Heart right ventricle (tissue), 16 donors: ENCODE data around the gene NDUFS2. TPM values are rescaled to one million over a fixed set of nuclear protein-coding genes. Genes with fewer than 3 reads are reported as not detected.

ENCODE experiments used
- ATAC-seq, 8 donors: fragments of 200-7000 bp; cut with Tn5 transposase; one replicate each; pipeline ENCODE4 v1.9.1; 2020; ENCODE audit warnings: mild to moderate bottlenecking in 8 of 8, moderate library complexity in 8 of 8, moderate number of reproducible peaks in 1 of 8
- DNase-seq, 2 donors: peaks; one replicate each; pipeline ENCODE4 v3.0.0-alpha.2; 2020
- H3K27ac ChIP-seq, 10 donors: fragments of 200-600 bp; sonication (generic) in 2 of 10; one replicate each; pipeline versions ENCODE4 v1.5.0 to v1.8.0; 2020 to 2022; ENCODE audit warnings: mild to moderate bottlenecking in 3 of 10
- H3K27me3 ChIP-seq, 7 donors: fragments of 200-600 bp; one replicate each; pipeline ENCODE4 v1.8.0; 2021 to 2022; ENCODE audit warnings: mild to moderate bottlenecking in 2 of 7
- H3K36me3 ChIP-seq, 9 donors: fragments of 200-600 bp; sonication (generic) in 1 of 9; one replicate each; pipeline versions ENCODE4 v1.5.0 to v1.8.0; 2020 to 2022; ENCODE audit warnings: mild to moderate bottlenecking in 2 of 9
- H3K4me1 ChIP-seq, 9 donors: fragments of 200-600 bp; sonication (generic) in 1 of 9; one replicate each; pipeline versions ENCODE4 v1.5.0 to v1.8.0; 2020 to 2022; ENCODE audit warnings: mild to moderate bottlenecking in 4 of 9
- H3K4me3 ChIP-seq, 10 donors: fragments of 200-600 bp; sonication (generic) in 2 of 10; one replicate each; pipeline versions ENCODE4 v1.5.0 to v1.8.0; 2020 to 2022; ENCODE audit warnings: mild to moderate bottlenecking in 7 of 10, moderate library complexity in 2 of 10
- H3K9me3 ChIP-seq, 11 donors: fragments of 200-600 bp in 10 of 11; sonication (generic) in 2 of 11; one replicate each; pipeline versions ENCODE4 v1.5.0 to v1.8.0; 2013 to 2022; ENCODE audit warnings: mild to moderate bottlenecking in 2 of 11, control low read depth in 1 of 11, moderate library complexity in 1 of 11
- WGBS, 2 donors: extraction: QIAGEN DNeasy Blood & Tissue Kit; methylation state at CpG; one replicate each; pipeline ENCODE4 v1.1.7; 2013; ENCODE audit warnings: inconsistent platforms in 1 of 2; 5-methylcytosine and 5-hydroxymethylcytosine counted together
- intact Hi-C, 10 donors: fragments of 100-400 bp; cut with DNase I; formaldehyde crosslinking; loops; one replicate each; pipeline versions ENCODE4 v1.11.1 to v1.14.2; 2022
- polyA plus RNA-seq, 2 donors: library from polyadenylated mRNA; stranded (reverse); fragments of 200-250 nt; gene quantifications; one replicate each; pipeline ENCODE4 v1.2.3, GENCODE V29; 2013
- total RNA-seq, 10 donors: library from RNA; stranded (reverse); fragmentation: NEBNext Ultra II Directional in 3 of 10; extraction: Animal tissue kit (Norgen Biotek cat#: 25700) in 3 of 10; gene quantifications; one replicate each; pipeline versions ENCODE4 v1.2.1 to v1.2.4, GENCODE V29; 2021 to 2023
- TF ChIP-seq, protein P1 (sequence below), 9 donors: fragments of 200-600 bp; sonication (generic) in 2 of 9; IDR thresholded peaks; one replicate each; pipeline versions ENCODE4 v1.5.0 to v1.8.0; 2021 to 2022; ENCODE audit warnings: antibody characterized with exemption in 9 of 9, mild to moderate bottlenecking in 5 of 9, moderate library complexity in 1 of 9
- donor health status: Arrhythmogenic right ventricular cardiomyopathy.
- donor health status: ischemic (EF 13 %, LVEDD 7.1; RV severe dilation, severe dysfunction).
- donor health status: healthy with polysubstance abuse.
- donor health status: DM: no; HTN: yes; CAD: no.
- donor health status: DM: no; HTN: no; CAD: no.
- donor health status: ischemic (EF 25% LVEDD 6.9; RV normal size, moderate dysfunction).
- donor health status: ischemic (EF 25% LVEDD 5.7; RV mildly dilated, moderate dysfunction).
- donor health status: healthy.
- donor health status: DM: yes; HTN: yes; CAD: no.
- donor health status: Ischemic cardiomyopathy.
- donor health status: ischemic (EF 35%, LVEDD 5.7; RV mildly dilated, moderate dysfunction).
- donor health status: nonischemic (EF 11% LVEDD 7.7; RV severe dilation, severe dysfunction).
- donor health status: DM: yes; HTN: yes; CAD: no.
- donor health status: PGD.
- donor health status: ischemic (EF 29% LVEDD 5.4; RV normal size, mild dysfunction).
- donor health status: nonischemic (EF 23%, LVEDD 6.1; RV moderate dilation, normal function).

The NDUFS2 gene
- total and polyA plus RNA-seq, 12 donors = 121 to 370 (median 309) TPM

DNA sequence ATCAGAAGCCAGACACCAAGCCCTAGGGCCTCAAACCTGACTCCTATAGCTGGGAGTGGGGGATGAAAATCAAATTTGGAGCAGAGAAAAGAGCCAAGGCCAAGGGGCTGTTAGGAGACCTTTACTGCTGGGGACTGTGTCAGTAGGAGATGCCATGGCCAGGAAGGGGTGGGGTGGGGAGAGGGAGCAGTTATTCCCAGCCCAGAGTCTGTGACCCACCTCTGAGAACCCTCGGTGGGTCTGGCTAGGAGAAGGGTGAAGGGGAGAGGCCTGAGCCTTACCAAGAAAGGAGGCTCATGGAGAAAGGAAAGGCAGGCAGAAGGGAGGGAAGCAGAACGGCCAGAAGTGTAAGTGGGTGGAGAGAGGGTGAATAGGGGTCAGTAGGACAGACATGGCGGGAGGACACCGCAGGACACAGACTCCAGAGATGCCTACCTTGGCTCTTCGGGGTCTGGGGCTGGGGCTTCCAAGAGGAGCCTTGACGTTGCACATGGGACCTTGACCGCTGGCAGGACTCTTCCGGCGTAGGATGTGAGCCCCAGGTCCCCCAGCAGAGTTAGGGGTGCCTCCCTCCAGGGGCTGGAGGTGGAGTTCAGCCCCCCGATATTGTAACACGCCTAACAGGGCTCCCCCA lies 4.5 kb upstream of the NDUFS2 start:
- H3K4me1 ChIP-seq = peaks cover 35 to 89% (median 79%) of the 10 kb centered on the region in 9 donors
- intact Hi-C loops = loop anchor here in 4 of 10 donors (10.0 kb wide), 1 partner anchor 187 kb away; no protein-coding TSS in a partner anchor

DNA sequence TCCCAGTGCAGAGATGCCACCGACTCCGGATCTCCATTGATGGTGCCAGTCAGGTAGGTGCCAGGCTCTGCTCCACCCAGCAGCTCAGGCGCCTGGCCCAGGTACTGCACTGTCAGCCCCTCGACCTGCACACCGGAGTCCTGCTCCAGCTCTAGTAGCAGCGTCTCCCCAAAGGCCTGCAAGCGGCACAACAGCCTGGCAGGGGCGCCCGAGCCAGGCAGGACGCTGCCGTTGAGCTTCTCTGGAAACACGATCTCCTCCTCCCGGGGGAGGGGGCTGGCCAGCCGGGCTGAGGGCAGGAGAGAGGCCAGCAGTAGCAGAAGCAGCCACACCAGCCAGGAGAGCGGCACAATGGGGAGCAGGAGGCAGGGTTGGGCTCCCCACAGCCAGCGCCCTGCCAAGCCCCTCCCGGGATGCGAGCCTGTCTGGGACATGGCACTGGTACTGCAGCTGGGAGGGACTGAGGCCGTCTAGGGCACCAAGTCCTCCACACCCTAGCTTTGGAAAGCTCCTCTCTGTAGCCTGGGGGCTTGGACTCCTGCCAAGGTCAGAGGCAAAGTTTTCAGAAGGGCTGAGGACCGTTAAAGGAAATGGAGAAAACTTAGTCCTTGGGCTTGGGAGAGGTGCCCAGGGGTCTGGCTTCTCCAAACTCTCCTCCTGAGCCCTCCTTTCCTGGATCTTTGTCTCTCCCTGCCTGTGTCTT lies 3.8 kb upstream of the NDUFS2 start:
- H3K4me3 ChIP-seq = peak overlapping the region; percentile 28 to 67 (median 57)
- intact Hi-C loops = loop anchor here in 4 of 10 donors (10.0 kb wide), 1 partner anchor 186 kb away; no protein-coding TSS in a partner anchor
- WGBS, 2 donors = 22 to 25% methylated on average over 20 of the region's 20 CpGs

More for the DNA sequence above, 4.5 kb upstream of the NDUFS2 start:
- TF ChIP-seq, protein P1, sequence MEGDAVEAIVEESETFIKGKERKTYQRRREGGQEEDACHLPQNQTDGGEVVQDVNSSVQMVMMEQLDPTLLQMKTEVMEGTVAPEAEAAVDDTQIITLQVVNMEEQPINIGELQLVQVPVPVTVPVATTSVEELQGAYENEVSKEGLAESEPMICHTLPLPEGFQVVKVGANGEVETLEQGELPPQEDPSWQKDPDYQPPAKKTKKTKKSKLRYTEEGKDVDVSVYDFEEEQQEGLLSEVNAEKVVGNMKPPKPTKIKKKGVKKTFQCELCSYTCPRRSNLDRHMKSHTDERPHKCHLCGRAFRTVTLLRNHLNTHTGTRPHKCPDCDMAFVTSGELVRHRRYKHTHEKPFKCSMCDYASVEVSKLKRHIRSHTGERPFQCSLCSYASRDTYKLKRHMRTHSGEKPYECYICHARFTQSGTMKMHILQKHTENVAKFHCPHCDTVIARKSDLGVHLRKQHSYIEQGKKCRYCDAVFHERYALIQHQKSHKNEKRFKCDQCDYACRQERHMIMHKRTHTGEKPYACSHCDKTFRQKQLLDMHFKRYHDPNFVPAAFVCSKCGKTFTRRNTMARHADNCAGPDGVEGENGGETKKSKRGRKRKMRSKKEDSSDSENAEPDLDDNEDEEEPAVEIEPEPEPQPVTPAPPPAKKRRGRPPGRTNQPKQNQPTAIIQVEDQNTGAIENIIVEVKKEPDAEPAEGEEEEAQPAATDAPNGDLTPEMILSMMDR (IDR thresholded peaks at IDR 0.05) = no peak
- WGBS, 2 donors = 57 to 61% methylated on average over 11 of the region's 11 CpGs
- H3K27me3 ChIP-seq = no peaks in the 10 kb centered on the region
- ATAC-seq (no peak), DNase-seq (no peak)
- H3K27ac ChIP-seq = peak overlapping the region; percentile 80 to 100 (median 98)
- peak overlapping the region; percentile 28 to 67 (median 57) for H3K4me3 ChIP-seq
- H3K36me3 ChIP-seq = peaks cover 0 to 40% (median 0%) of the 10 kb centered on the region in 9 donors
- no peaks in the 10 kb centered on the region for H3K9me3 ChIP-seq

DNA sequence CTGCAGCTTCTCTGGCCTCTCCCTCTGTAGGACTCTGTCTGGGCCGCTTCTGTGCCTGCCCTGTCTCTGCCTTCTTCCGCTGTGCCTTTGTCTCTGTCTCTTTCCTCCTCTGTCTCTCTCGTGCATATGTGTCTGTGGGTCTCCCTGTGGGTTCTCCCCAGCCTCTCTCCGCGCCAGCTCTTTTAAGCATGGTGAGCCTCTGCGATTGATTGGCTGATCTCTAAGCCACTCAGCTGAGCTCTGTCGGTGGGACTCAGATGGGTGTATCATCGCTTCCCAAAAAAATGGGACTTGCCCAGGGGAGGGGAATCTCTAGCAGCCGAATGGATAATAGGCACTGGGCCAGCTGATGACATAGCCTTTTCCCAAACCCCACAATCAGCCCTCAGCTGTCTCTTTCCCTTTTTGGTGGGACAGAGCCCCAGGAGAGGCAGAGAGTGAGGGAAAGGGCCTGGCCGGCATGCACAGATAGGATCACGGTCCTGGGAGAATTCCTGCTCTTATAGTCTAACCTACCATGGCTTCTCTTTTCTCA lies 3.2 kb upstream of the NDUFS2 start, which contains the start of gene ADAMTS4:
TSS of gene ADAMTS4 (minus strand) at position 158 of the 535 bp plus-strand sequence. CDS start 427 bp downstream, outside the sequence.
- Histone ChIP-seq H3K27ac (peak within 1 kb of the TSS; percentile 93 to 100 (median 98)), H3K4me1 (peaks cover 44 to 89% (median 79%) of the 10 kb centered on the region in 9 donors), H3K9me3 (no peaks in the 10 kb centered on the region), H3K27me3 (no peaks in the 10 kb centered on the region), H3K4me3 (peak within 1 kb of the TSS; percentile 28 to 67 (median 57)), H3K36me3 (peaks cover 0 to 35% (median 4%) of the 10 kb centered on the region in 9 donors)
- WGBS, 2 donors = 49 to 63% methylated on average over 11 of the region's 11 CpGs
- TF ChIP-seq, protein P1 (IDR thresholded peaks at IDR 0.05) = no peak
- ATAC-seq = peak; percentile 9 to 44 (median 19)
- DNase-seq = peak; percentile 62 to 87
- intact Hi-C loops = loop anchor here in 4 of 10 donors (10.0 kb wide), 1 partner anchor 186 kb away; no protein-coding TSS in a partner anchor

More for the DNA sequence above, 3.8 kb upstream of the NDUFS2 start:
- H3K36me3 ChIP-seq = peaks cover 0 to 35% (median 0%) of the 10 kb centered on the region in 9 donors
- no peaks in the 10 kb centered on the region for H3K27me3 ChIP-seq
- TF ChIP-seq, protein P1 (IDR thresholded peaks at IDR 0.05) = no peak
- peaks cover 41 to 89% (median 79%) of the 10 kb centered on the region in 9 donors for H3K4me1 ChIP-seq
- peak overlapping the region; percentile 80 to 100 (median 98) for H3K27ac ChIP-seq
- no peaks in the 10 kb centered on the region for H3K9me3 ChIP-seq
- DNase-seq (peak in 1 of 2 donors; percentile 62), ATAC-seq (no peak)
